SU-DHL-6 (cell line): ENCODE data around the gene UMODL1.

Experiments used
- EZH2phosphoT487 ChIP-seq: fragments of 200-600 bp; sonication (generic), shearing (Covaris generic); conservative IDR thresholded peaks from 2 replicates; pipeline ENCODE4 v1.6.1; 2018; ENCODE audit warnings: mild to moderate bottlenecking, antibody characterized with exemption, low read length, moderate library complexity, mixed read lengths
- TF ChIP-seq, protein P1 (sequence below): fragments of 200-600 bp; sonication (generic); IDR thresholded peaks from one replicate; pipeline ENCODE4 v1.5.1; 2017; ENCODE audit warnings: antibody characterized with exemption, mild to moderate bottlenecking, low read length, moderate library complexity; ENCODE audit not compliant: insufficient read depth, poor library complexity, severe bottlenecking

DNA sequence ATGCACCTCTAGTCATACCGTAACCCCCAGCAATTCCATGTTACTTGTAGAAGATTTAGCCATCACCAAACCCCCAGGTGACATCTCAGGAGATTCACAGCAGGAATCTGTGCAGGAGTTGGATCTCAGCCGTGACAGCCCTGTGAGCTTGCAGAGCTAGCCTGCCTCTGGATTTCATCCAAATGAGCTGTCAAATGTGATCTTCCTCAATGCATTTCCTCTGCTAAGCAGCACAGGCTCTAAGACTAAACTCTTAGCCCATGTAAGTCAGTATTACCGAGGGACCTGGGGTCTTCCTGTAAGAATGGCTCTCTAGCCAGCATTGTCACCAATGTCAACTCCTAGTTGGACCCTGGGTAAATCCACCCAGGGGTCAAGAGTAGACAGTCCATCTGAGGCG, 41.7 kb downstream of the UMODL1 start:
- TF ChIP-seq EZH2phosphoT487 = no peak
- TF ChIP-seq, protein P1, sequence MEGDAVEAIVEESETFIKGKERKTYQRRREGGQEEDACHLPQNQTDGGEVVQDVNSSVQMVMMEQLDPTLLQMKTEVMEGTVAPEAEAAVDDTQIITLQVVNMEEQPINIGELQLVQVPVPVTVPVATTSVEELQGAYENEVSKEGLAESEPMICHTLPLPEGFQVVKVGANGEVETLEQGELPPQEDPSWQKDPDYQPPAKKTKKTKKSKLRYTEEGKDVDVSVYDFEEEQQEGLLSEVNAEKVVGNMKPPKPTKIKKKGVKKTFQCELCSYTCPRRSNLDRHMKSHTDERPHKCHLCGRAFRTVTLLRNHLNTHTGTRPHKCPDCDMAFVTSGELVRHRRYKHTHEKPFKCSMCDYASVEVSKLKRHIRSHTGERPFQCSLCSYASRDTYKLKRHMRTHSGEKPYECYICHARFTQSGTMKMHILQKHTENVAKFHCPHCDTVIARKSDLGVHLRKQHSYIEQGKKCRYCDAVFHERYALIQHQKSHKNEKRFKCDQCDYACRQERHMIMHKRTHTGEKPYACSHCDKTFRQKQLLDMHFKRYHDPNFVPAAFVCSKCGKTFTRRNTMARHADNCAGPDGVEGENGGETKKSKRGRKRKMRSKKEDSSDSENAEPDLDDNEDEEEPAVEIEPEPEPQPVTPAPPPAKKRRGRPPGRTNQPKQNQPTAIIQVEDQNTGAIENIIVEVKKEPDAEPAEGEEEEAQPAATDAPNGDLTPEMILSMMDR = no peak
